Central memory CD8-positive, alpha-beta T cell (primary cell): ENCODE measurements around the gene ITGB5.

Experiments
- ATAC-seq: fragments of 150-1000 bp; cut with Tn5 transposase; replicated peaks from 2 replicates; pipeline ENCODE4 v1.10.0; 2022; ENCODE audit warnings: mild to moderate bottlenecking, moderate FRiP score, moderate number of reproducible peaks; ENCODE audit not compliant: poor library complexity, severe bottlenecking; ENCODE audit errors: extremely low read depth
- DNase-seq, 2 donors: peaks; one replicate each; pipeline ENCODE4 v3.0.0; 2021; ENCODE audit warnings: low spot score in 2 of 2
- H3K27ac Mint-ChIP-seq: one replicate; pipeline ENCODE4 v1.8.0; 2022; ENCODE audit warnings: low read depth, mild to moderate bottlenecking, moderate library complexity, mixed read lengths
- H3K27me3 Mint-ChIP-seq: one replicate; pipeline ENCODE4 v1.8.0; 2022; ENCODE audit warnings: mixed read lengths
- H3K36me3 Mint-ChIP-seq: one replicate; pipeline ENCODE4 v1.8.0; 2022; ENCODE audit warnings: mild to moderate bottlenecking, moderate library complexity, mixed read lengths; ENCODE audit not compliant: insufficient read depth
- H3K4me1 Mint-ChIP-seq: one replicate; pipeline ENCODE4 v1.8.0; 2022; ENCODE audit warnings: mixed read lengths
- H3K4me3 Mint-ChIP-seq: one replicate; pipeline ENCODE4 v1.8.0; 2022; ENCODE audit warnings: mild to moderate bottlenecking, moderate library complexity, mixed read lengths
- H3K9me3 Mint-ChIP-seq: one replicate; pipeline ENCODE4 v1.8.0; 2022; ENCODE audit warnings: mixed read lengths

ITGB5 gene

DNA sequence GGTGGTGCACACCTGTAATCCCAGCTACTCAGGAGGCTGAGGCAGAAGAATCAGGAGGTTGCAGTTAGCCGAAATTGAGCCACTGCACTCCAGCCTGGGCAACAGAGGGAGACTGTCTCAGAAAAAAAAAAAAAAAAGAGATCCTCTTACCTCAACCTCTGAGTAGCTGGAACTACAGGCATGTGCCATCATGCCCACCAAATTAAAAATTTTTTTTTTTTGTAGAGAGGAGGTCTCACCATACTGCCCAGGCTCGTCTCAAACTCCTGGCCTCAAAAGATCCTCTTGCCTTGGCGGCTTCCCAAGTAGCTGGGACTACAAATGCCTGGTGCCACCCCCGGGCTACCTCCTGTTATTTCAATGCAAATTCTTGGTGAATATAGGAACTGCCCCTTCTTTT is 155.4 kb downstream of the ITGB5 start:
- ATAC-seq = no peak
- no peak for DNase-seq
- H3K36me3 Mint-ChIP-seq = peaks cover 17% of the 10 kb centered on the region
- H3K27ac Mint-ChIP-seq = no peak overlapping the region
- no peaks in the 10 kb centered on the region for H3K9me3 Mint-ChIP-seq
- H3K27me3 Mint-ChIP-seq = peaks cover 10% of the 10 kb centered on the region
- H3K4me3 Mint-ChIP-seq = peak overlapping the region; percentile 96
- peaks cover 24% of the 10 kb centered on the region for H3K4me1 Mint-ChIP-seq

GRCh38 chr3:124730941-124731297 is 156.2 kb downstream of the ITGB5 start:
- Mint-ChIP-seq H3K27ac (peak overlapping the region; percentile 100), H3K27me3 (peaks cover 18% of the 10 kb centered on the region), H3K9me3 (no peaks in the 10 kb centered on the region), H3K4me1 (peaks cover 24% of the 10 kb centered on the region), H3K4me3 (peak overlapping the region; percentile 96), H3K36me3 (peaks cover 17% of the 10 kb centered on the region)
- no peak for DNase-seq
- no peak for ATAC-seq

DNA sequence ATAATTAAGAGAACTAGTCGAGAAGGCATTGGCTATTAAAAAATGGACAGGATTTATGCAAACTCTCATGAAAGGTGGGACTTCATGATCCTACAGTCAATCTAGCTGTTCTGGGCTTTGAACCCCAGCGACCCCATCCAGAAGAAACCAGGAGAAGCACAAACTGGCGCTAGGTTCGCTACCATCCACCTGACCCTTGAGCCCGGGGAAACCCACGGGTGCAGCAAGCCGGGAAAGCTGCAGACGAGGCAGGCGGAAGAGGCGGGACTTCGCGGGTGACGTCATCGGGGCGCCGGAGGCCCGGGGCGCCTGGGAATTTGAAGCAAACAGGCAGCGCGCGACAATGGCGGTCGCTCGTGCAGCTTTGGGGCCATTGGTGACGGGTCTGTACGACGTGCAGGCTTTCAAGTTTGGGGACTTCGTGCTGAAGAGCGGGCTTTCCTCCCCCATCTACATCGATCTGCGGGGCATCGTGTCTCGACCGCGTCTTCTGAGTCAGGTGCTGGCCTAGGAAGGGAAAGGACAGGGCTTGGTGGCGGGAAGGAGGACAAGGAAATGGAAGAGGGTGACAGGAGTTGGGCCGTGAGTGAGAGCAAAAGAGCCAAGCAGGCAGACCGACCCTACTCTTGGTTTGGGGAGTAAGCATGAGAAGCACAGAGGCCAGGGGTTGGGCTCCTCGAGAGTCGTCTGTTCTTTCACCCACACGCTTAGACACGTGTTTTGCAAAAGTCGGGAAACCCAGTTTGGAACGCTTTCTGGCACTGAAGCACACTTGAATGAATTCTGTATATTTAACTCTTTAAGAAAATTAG is 156.8 kb downstream of the ITGB5 start, which contains the start of gene UMPS:
Gene UMPS (plus strand): TSS at position 324 of the 812 bp plus-strand sequence. CDS start 20 bp downstream, at position 344.
- Mint-ChIP-seq H3K36me3 (peaks cover 12% of the 10 kb centered on the region), H3K4me3 (peak within 1 kb of the TSS; percentile 96), H3K9me3 (no peaks in the 10 kb centered on the region), H3K27ac (peak within 1 kb of the TSS; percentile 100), H3K27me3 (peaks cover 24% of the 10 kb centered on the region), H3K4me1 (peaks cover 24% of the 10 kb centered on the region)
- peak; percentile 97 for ATAC-seq
- DNase-seq = peak; percentile 82 to 92

DNA sequence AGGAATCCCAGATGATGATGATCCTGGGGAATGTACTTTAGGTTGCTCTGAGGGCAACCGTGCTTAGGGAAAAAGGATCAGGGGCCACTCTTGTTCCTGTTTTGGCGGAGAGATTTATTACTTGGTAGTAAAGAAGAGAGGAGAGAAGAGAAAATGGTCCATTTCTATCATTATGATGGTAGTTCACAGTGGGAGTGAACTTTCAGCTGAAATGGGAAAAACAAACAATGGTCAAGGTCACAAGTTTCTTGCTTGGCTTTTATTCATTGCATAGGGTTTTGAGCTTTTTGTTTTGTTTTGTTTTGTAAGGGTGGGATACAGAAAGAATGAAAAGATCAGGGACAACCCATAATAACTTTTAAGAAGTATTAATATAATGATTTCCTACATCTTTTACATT is 164.6 kb downstream of the ITGB5 start:
- Mint-ChIP-seq H3K9me3 (no peaks in the 10 kb centered on the region), H3K4me1 (no peaks in the 10 kb centered on the region), H3K27ac (no peak overlapping the region), H3K4me3 (no peak overlapping the region), H3K36me3 (no peaks in the 10 kb centered on the region), H3K27me3 (peaks cover 74% of the 10 kb centered on the region)
- no peak for ATAC-seq
- DNase-seq = no peak

GRCh38 chr3:124714223-124714853 is 172.8 kb downstream of the ITGB5 start:
- Mint-ChIP-seq H3K27me3 (peaks cover 66% of the 10 kb centered on the region), H3K36me3 (no peaks in the 10 kb centered on the region), H3K27ac (no peak overlapping the region), H3K9me3 (no peaks in the 10 kb centered on the region), H3K4me3 (no peak overlapping the region), H3K4me1 (no peaks in the 10 kb centered on the region)
- DNase-seq (no peak), ATAC-seq (no peak)
